Measurements from ENCODE around the gene PROS1.

Gene PROS1

GRCh38 chr3:93994056-93994455 lies 20.4 kb upstream of the PROS1 start:
- no peak for ATAC-seq
- TF ChIP-seq BACH2 (CRISPR knock-in tag; IDR thresholded peaks at IDR 0.05; ENCODE audit: borderline replicate concordance) (no peak), CSRNP3 (CRISPR knock-in tag; IDR thresholded peaks at IDR 0.05) (no peak), ZNF8 (CRISPR knock-in tag; IDR thresholded peaks at IDR 0.05) (no peak), ZFP3 (CRISPR knock-in tag; IDR thresholded peaks at IDR 0.05) (no peak), TCF4 (CRISPR knock-in tag; IDR thresholded peaks at IDR 0.05; ENCODE audit: borderline replicate concordance) (no peak), TOX (CRISPR knock-in tag; IDR thresholded peaks at IDR 0.05; ENCODE audit: borderline replicate concordance) (no peak), PATZ1 (CRISPR knock-in tag; IDR thresholded peaks at IDR 0.05; ENCODE audit: borderline replicate concordance) (no peak), RARB (CRISPR knock-in tag; IDR thresholded peaks at IDR 0.05) (no peak), ZC3H10 (CRISPR knock-in tag; IDR thresholded peaks at IDR 0.05) (no peak), OSR1 (CRISPR knock-in tag; IDR thresholded peaks at IDR 0.05) (no peak), ZNF565 (CRISPR knock-in tag; conservative IDR thresholded peaks at IDR 0.05; ENCODE audit: low read depth) (no peak), CREB5 (CRISPR knock-in tag; IDR thresholded peaks at IDR 0.05; ENCODE audit: low read depth) (no peak)

- no peak for ATAC-seq
- TF ChIP-seq GLIS3 (CRISPR knock-in tag; IDR thresholded peaks at IDR 0.05) (no peak), PATZ1 (CRISPR knock-in tag; IDR thresholded peaks at IDR 0.05; ENCODE audit: borderline replicate concordance) (no peak), ESRRG (CRISPR knock-in tag; IDR thresholded peaks at IDR 0.05) (no peak), TCF4 (CRISPR knock-in tag; IDR thresholded peaks at IDR 0.05; ENCODE audit: borderline replicate concordance) (no peak), ZNF565 (CRISPR knock-in tag; conservative IDR thresholded peaks at IDR 0.05; ENCODE audit: low read depth) (no peak), ZFP3 (CRISPR knock-in tag; IDR thresholded peaks at IDR 0.05) (no peak), TSHZ2 (CRISPR knock-in tag; IDR thresholded peaks at IDR 0.05) (no peak), TOX (CRISPR knock-in tag; IDR thresholded peaks at IDR 0.05; ENCODE audit: borderline replicate concordance) (no peak), ARNTL (CRISPR knock-in tag; IDR thresholded peaks at IDR 0.05; ENCODE audit: borderline replicate concordance, low read depth) (no peak), ZNF70 (CRISPR knock-in tag; IDR thresholded peaks at IDR 0.05) (no peak), ZNF8 (CRISPR knock-in tag; IDR thresholded peaks at IDR 0.05) (no peak), OSR1 (CRISPR knock-in tag; IDR thresholded peaks at IDR 0.05) (no peak), CSDC2 (CRISPR knock-in tag; IDR thresholded peaks at IDR 0.05) (no peak), BACH2 (CRISPR knock-in tag; IDR thresholded peaks at IDR 0.05; ENCODE audit: borderline replicate concordance) (no peak), PPARA (CRISPR knock-in tag; IDR thresholded peaks at IDR 0.05; ENCODE audit: borderline replicate concordance) (no peak), CREB5 (CRISPR knock-in tag; IDR thresholded peaks at IDR 0.05; ENCODE audit: low read depth) (no peak), ZC3H10 (CRISPR knock-in tag; IDR thresholded peaks at IDR 0.05) (no peak), ISL1 (CRISPR knock-in tag; IDR thresholded peaks at IDR 0.05) (no peak)
Measured at GRCh38 chr3:93992207-93992606, 18.5 kb upstream of the PROS1 start.
